KMS-11 (cell line): ENCODE results near the gene CLCNKA.

Experiments
- H2AFZ ChIP-seq: fragments of 200-600 bp; sonication (generic); 2 replicates; pipeline ENCODE4 v1.6.1; 2016; ENCODE audit warnings: antibody characterized with exemption, mixed run types, low read depth
- H3K27ac ChIP-seq: fragments of 200-600 bp; sonication (generic); 2 replicates; pipeline ENCODE4 v1.6.1; 2016; ENCODE audit warnings: mild to moderate bottlenecking, mixed run types
- H3K27me3 ChIP-seq: fragments of 200-600 bp; sonication (generic); 2 replicates; pipeline ENCODE4 v1.6.1; 2017; ENCODE audit warnings: mild to moderate bottlenecking, low read depth, mixed run types, moderate library complexity; ENCODE audit not compliant: insufficient read depth
- H3K36me3 ChIP-seq: fragments of 200-600 bp; sonication (generic); 2 replicates; pipeline ENCODE4 v1.6.1; 2017; ENCODE audit warnings: mild to moderate bottlenecking, mixed run types; ENCODE audit not compliant: insufficient read depth
- H3K4me1 ChIP-seq: fragments of 200-600 bp; sonication (generic); 2 replicates; pipeline ENCODE4 v1.6.1; 2016; ENCODE audit warnings: mild to moderate bottlenecking, low read depth, mixed run types; ENCODE audit not compliant: poor library complexity, severe bottlenecking
- H3K4me2 ChIP-seq: fragments of 200-600 bp; sonication (generic); 2 replicates; pipeline ENCODE4 v1.7.0; 2016; ENCODE audit warnings: mild to moderate bottlenecking, mixed run types
- H3K4me3 ChIP-seq: fragments of 200-600 bp; sonication (generic); IDR thresholded peaks from 2 replicates; pipeline ENCODE4 v1.6.1; 2017; ENCODE audit warnings: low read depth, low read length, mixed read lengths; ENCODE audit not compliant: insufficient read depth
- H3K79me2 ChIP-seq: fragments of 200-600 bp; sonication (generic); 2 replicates; pipeline ENCODE4 v1.6.1; 2016; ENCODE audit warnings: low read depth, mixed run types; ENCODE audit not compliant: insufficient read depth
- H3K9ac ChIP-seq: fragments of 200-600 bp; sonication (generic); 2 replicates; pipeline ENCODE4 v1.6.1; 2016; ENCODE audit warnings: mild to moderate bottlenecking, mixed run types
- H4K20me1 ChIP-seq: fragments of 200-600 bp; sonication (generic); 2 replicates; pipeline ENCODE4 v1.6.1; 2016; ENCODE audit warnings: mild to moderate bottlenecking, mixed run types; ENCODE audit not compliant: insufficient read depth
- CTCF ChIP-seq: fragments of 200-600 bp; sonication (generic); conservative IDR thresholded peaks from 2 replicates; pipeline ENCODE4 v1.6.1; 2017; ENCODE audit warnings: low read depth, mild to moderate bottlenecking, antibody characterized with exemption, low read length, moderate library complexity, mixed read lengths

CLCNKA gene

GRCh38 chr1:16021681-16022080 is at the start of gene CLCNKA:
Gene CLCNKA, plus strand, starts transcription at chr1:16022036. Its CDS starts 584 bp downstream, at chr1:16022620.
- Histone ChIP-seq H3K79me2 (no peaks in the 10 kb centered on the region), H3K4me1 (peaks cover 22% of the 10 kb centered on the region), H3K9ac (no peak within 1 kb of the TSS), H3K27me3 (peaks cover 7% of the 10 kb centered on the region; the same call in 1 of the 2 replicates), H3K4me2 (no peak within 1 kb of the TSS), H3K4me3 (no peak within 1 kb of the TSS), H4K20me1 (no peaks in the 10 kb centered on the region), H3K36me3 (no peaks in the 10 kb centered on the region), H2AFZ (no peak within 1 kb of the TSS), H3K27ac (no peak within 1 kb of the TSS)
- no peak for TF ChIP-seq CTCF

- H3K79me2 ChIP-seq: peaks cover 24% of the 10 kb centered on the region; the same call in 1 of the 2 replicates
- no peaks in the 10 kb centered on the region for H4K20me1 ChIP-seq
- no peak overlapping the region for H3K4me3 ChIP-seq
- H3K27me3 ChIP-seq: no peaks in the 10 kb centered on the region
- H3K36me3 ChIP-seq: no peaks in the 10 kb centered on the region
- no peak overlapping the region for H3K9ac ChIP-seq
- H3K4me1 ChIP-seq: peaks cover 8% of the 10 kb centered on the region
- TF ChIP-seq CTCF: no peak
- no peak overlapping the region for H3K27ac ChIP-seq
- no peak overlapping the region for H3K4me2 ChIP-seq
- H2AFZ ChIP-seq: no peak overlapping the region
These were observed 49.4 kb upstream of the CLCNKA start for GRCh38 chr1:15972409-15972808.

DNA sequence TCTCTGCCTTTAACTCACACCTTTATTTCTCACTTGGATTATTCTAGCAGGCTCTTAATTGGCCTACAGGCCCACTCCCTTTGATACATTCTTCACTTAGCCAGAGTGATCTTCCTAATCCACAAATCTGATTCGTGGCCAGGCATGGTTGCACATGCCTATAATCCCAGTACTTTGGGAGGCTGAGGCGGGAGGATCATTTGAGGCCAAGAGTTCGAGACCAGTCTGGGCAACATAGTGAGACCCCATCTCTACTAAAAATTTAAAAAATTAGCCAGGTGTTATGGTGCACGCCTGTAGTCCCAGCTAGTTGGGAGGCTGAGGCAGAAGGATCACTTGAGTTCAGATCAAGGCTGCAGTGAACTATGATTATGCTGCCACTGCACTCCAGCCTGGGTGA is 48.1 kb upstream of the CLCNKA start:
- Histone ChIP-seq H3K4me3 (no peak overlapping the region), H3K4me2 (no peak overlapping the region), H4K20me1 (no peaks in the 10 kb centered on the region), H3K4me1 (peaks cover 8% of the 10 kb centered on the region), H2AFZ (no peak overlapping the region), H3K79me2 (peaks cover 18% of the 10 kb centered on the region; the same call in 1 of the 2 replicates), H3K36me3 (no peaks in the 10 kb centered on the region), H3K9ac (no peak overlapping the region), H3K27ac (no peak overlapping the region), H3K27me3 (no peaks in the 10 kb centered on the region)
- no peak for TF ChIP-seq CTCF

DNA sequence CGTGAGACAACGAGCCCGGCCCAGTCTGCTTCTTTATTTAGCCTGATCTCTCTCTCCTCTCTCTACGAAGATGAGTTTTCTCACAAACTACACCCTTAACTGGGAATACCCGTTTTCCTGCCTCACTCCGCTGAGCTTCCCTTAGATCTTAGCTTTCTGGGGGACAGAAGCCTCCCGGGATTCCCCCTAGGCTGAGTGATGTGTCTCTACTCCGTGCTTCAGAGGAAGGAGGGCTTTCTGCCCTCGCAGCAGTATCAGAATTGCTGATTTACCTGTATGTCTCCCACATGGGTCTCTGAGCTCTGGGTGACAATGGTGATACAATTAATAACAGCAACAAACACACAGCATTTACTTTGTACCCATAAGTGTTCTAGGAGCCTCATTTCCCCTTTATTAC is 47.0 kb upstream of the CLCNKA start:
- H3K4me3 ChIP-seq: no peak overlapping the region
- no peak for TF ChIP-seq CTCF
- H3K27me3 ChIP-seq: no peaks in the 10 kb centered on the region
- H2AFZ ChIP-seq: peak overlapping the region; percentile 94
- H3K36me3 ChIP-seq: no peaks in the 10 kb centered on the region
- peaks cover 18% of the 10 kb centered on the region; the same call in 1 of the 2 replicates for H3K79me2 ChIP-seq
- H3K4me2 ChIP-seq: peak overlapping the region; percentile 99
- H3K9ac ChIP-seq: peak overlapping the region; percentile 57; the same call in 1 of the 2 replicates
- H3K4me1 ChIP-seq: peaks cover 8% of the 10 kb centered on the region
- no peak overlapping the region for H3K27ac ChIP-seq
- no peaks in the 10 kb centered on the region for H4K20me1 ChIP-seq
